Left renal cortex interstitium (tissue), 4 donors: ENCODE results near the gene PBXIP1. TPM values are rescaled to one million over a fixed set of nuclear protein-coding genes. Genes with fewer than 3 reads are reported as not detected.
"Not testable (repeated sequence)": the region's sequence is repeated elsewhere in the genome, so short reads cannot be mapped to it uniquely, and the experiment has no call there.

Experiments used
- DNase-seq, 4 donors: peaks; one replicate each; pipeline ENCODE4 v3.0.0-alpha.2; 2013; ENCODE audit warnings: low read depth in 4 of 4, low spot score in 2 of 4, missing footprints in 1 of 4
- polyA plus RNA-seq, 4 donors: library from polyadenylated mRNA; unstranded; fragments of 120-200 nt; gene quantifications; one replicate each; pipeline ENCODE4 v1.2.1, GENCODE V29; 2013; ENCODE audit not compliant: insufficient read length in 4 of 4

PBXIP1 gene
- polyA plus RNA-seq, 4 donors: 68.3 to 81.2 (median 73.6) TPM

DNA sequence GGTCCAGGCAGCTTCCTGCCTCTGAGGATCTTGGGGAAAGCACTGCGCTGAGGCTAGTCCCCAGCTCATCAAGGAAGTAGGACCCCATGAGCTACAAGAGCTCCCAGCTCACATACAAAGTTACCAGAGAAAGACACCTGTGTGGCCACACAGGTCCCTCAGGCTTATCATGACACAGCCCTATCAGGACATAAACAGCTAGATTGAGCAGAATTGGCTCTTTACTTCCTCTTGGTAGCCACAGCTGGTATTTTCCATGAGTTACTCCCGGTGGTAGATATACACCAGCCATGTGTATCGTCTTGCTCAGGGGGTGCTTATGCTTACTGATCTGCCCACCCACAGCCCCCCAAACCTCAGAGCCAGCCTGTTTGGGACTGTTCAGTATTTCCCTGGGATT lies 38.7 kb upstream of the PBXIP1 start:
- no peak for DNase-seq

DNA sequence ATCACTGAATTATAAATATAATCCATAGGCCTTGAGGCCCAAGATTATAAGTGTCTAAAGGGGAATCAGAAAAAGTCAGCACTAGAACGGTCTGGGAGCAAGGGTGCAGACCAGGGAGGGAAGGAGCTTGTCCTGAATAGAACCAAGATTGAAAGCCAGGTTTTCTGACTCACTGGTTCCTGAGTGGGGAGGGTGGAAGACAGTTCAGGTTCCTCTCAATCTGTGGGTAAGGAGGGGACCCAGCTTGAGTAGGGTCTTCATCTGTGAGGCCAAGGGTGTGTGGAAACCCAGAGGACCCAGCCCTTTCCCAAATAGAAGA lies 38.3 kb upstream of the PBXIP1 start:
- DNase-seq: no peak

DNA sequence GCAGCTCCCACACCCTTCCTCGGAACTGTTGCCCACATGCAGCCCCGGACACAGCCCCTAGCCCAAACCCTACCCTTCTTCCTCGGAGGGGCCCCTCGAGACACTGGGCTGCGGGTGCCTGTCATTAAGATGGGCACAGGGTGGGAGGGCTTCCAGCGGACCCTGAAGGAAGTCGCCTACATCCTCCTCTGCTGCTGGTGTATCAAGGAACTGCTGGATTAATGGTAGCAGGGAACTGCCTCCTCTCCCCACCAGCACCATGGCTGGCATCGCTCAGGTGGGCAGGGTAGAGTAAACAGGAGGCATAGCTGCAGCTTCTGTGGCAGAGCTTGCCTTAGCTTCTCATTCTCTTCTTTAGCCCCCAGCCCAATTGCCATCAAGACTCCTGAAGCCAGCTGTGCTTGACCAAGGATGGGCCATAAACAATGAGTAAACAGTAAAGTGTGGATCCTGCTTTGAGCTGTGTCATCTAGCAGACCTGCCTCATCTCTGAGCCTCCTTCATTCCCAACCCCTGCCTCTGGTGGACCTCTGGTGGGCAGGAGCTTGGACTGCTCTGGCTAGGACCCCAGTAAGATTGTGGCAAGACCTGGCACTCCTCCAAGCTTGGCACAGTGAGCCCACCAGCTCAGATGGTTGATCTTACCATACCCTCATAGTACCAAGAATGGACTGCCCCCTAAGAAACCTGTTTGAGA lies 37.8 kb upstream of the PBXIP1 start, which contains the start of gene LENEP:
Gene LENEP (plus strand): TSS at position 15 of the 697 bp plus-strand sequence. CDS start 22 bp downstream, at position 37.
- DNase-seq: no peak

DNA sequence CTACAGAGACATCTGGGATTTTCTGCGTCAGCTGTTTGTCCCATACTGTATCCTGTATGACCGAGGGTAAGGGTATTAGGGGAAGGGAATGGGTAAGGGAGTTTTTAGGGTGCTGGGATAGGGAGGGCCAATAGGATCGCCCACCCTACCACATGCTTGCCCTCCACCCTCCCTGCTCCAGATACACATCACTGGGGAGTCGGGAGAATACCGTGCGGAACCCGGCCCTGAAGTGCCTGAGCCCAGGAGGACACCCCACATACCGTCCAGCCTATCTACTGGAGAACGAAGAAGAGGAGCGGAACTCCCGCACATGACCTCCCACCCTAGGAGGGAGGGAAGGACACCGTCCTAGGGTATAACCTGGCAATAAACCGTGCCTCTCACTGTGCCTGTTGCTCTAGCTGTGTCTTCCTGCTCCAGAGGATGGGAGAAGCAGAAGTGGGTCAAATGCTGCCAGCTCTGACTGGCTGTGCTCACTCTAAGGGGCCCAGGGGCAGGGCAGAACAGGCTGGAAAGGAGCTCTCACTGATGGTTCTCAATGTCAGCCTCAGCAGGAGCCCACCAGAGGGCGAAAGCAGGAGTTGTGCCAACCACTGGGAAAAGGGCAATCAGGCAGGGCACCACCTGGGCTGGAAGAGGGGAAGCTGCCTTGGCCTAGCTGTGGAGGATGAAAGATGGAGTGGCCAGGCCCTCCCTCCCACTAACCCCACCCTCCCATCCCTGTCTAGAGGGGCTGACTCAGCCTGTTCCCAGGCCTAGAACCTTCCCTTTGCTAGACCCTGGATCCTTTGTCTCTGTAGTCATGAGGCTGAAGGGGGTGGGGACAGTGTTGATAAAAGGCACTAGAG lies 37.0 kb upstream of the PBXIP1 start:
- no peak for DNase-seq

DNA sequence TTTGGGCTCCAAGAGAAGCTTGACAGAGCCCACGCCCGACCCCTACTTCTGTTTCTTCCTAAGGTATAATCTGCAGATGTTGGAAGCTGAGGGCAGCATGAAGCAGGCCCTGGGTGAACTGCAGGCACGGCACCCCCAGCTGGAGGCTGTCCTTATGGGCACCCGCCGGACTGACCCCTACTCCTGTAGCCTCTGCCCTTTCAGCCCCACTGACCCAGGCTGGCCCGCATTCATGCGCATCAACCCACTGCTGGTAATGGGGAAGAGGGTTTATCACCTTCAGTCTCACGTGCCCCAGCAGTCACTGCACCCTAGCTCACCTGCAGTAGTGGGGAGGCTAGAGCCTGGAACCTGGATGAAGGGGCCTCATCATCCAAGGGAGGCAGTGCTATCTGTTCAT lies 34.4 kb upstream of the PBXIP1 start:
- no peak for DNase-seq

DNA sequence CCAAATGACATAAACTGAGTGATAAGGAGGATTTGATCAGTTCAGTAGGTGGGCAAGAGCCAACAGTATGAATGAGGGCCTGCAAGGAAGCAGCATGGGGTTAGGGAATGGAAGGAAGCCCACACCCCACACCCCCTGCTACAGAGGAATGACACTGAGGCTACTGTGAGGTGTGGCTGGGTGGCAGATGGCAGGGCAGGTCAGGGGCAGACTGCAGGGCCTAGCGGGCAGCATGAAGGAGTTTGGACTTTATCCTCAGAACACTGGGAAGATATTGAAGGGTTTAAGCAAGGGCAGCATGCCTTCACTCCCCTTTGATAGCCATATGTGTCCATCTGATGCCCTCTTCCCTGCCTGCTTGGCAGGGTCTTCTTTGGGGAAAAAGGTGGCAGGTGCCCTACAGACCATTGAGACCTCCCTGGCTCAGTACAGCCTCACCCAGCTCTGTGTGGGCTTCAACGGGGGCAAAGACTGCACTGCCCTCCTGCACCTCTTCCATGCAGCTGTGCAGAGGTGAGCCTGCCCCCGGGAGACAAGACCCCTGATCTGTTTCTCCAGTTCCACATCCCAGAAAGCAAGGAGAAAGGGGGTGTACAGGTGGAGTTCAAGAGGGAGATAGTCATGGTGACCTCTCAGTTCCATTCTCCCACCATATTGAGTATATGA lies 33.4 kb upstream of the PBXIP1 start:
- DNase-seq: no peak

DNA sequence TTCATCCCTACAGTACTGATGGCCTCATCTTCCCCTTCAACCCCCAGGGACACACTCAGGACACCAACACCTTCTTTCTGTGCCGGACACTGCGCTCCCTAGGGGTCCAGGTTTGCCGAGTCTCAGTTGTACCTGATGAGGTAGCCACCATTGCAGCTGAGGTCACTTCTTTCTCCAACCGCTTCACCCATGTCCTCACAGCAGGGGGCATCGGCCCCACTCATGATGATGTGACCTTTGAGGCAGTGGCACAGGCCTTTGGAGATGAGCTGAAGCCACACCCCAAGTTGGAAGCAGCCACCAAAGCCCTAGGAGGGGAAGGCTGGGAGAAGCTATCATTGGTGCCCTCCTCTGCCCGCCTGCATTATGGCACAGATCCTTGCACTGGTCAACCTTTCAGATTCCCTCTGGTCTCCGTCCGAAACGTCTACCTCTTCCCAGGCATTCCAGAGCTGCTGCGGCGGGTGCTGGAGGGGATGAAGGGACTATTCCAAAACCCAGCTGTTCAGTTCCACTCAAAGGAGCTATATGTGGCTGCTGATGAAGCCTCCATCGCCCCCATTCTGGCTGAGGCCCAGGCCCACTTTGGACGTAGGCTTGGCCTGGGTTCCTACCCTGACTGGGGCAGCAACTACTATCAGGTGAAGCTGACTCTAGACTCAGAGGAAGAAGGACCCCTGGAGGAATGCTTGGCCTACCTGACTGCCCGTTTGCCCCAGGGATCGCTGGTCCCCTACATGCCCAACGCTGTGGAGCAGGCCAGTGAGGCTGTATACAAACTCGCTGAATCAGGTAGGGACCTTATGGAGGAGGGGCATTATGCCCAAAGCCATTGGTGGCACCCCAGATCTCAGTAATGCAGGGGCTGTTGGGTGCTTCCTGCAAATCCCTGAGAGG lies 32.4 kb upstream of the PBXIP1 start:
- no peak for DNase-seq

DNA sequence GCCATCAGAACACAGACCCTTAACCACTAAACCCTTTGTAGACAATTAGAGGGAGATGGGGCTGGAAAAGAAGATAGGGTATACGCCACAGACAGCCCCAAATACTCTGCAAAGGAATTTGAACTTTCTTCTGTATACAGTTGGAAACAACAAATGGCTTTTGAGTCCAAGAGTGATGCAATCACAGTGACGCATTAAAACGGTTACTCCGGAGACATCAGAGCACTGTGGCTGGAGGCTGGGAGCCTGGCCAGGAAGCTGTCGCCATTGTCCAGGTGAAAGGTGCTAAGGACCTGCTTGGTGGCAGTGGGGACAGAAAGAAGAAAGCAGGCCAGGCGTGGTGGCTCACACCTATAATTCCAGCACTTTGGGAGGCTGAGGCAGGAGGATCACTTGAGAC lies 31.4 kb upstream of the PBXIP1 start:
- DNase-seq: no peak

DNA sequence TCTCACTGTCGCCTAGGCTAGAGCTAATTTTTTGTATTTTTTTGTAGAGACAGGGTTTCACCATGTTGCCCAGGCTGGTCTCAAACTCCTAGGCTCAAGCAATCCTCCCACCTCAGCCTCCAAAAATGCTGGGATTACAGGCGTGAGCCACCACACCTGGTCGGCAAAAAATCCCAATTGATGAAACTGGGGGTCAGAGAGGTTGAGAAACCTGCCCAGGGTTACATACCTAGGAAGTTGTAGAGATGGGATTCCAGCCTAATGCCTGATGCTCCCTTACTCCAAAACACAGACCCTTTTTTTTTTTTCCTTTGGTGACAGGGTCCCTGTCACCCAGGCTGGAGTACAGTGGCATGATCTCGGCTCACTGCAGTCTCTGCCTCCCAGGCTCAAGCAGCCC lies 30.8 kb upstream of the PBXIP1 start:
- DNase-seq: not testable (repeated sequence)

DNA sequence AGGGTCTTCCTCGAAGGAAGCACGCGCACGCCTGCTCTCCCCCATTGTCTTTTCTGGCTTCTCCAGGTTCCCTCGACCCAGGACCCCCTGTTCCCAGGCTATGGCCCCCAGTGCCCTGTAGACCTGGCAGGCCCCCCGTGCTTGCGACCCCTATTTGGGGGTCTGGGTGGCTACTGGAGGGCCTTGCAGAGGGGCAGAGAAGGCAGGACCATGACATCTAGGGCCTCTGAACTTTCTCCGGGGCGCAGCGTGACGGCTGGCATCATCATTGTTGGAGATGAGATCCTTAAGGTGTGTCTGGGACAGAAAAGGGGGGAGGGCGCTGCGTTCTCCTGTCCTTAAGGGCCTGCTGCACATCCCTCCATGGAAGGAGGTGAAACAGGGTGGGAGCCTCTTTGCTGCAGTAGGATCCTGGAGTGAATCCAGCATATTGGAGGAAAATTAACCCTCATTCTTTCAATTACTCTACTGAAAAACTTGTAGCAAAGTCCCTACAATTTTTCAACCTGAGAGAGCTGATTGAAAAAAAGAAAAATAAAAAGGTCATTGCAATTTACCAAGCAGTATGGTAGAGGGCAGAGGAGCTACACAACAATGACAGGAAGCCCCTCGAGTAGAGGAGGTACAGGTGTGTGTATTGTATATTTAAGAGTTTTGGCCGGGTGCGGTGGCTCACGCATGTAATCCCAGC lies 28.0 kb upstream of the PBXIP1 start:
- DNase-seq: no peak

DNA sequence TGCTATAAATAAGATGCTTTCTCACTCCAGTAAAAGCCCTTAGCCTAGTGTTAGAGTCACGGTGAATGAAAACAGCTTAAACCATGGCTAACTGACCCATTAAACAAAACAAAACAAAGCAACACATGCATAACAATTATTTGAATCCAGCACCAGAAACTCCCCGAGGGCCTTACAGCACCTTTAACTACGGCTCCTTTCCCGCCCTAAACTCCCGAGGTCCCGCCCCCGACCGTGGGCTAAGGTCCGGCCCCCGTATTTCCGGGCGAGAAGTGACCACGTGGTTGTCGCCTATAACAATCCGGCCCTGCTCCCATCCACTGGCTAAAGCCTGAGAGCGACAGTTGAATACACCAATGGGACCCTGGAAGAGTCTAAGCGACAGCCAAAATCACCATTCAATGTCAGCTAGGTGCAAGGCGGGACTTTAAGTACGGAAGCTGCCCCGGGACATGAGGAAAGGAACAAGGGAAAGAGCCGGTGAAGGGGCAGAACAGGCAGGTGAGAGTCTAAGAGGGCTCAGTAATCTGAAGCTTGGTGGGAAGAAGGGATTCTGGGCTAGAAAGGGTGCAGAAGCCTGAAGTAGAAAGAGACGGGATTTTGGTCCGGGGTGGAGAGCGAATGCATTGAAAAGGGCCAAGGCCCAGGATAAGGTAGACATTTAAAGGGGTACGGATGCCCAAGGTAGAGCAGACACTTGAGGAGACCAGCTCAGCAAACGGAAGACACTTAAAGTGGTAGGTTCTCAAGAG lies 27.2 kb upstream of the PBXIP1 start, which contains the start of gene FLAD1:
Gene FLAD1 (plus strand): TSS at position 448 of the 752 bp plus-strand sequence. CDS start 351 bp downstream, outside the sequence.
- peak; percentile 98 to 100 (median 100) for DNase-seq

DNA sequence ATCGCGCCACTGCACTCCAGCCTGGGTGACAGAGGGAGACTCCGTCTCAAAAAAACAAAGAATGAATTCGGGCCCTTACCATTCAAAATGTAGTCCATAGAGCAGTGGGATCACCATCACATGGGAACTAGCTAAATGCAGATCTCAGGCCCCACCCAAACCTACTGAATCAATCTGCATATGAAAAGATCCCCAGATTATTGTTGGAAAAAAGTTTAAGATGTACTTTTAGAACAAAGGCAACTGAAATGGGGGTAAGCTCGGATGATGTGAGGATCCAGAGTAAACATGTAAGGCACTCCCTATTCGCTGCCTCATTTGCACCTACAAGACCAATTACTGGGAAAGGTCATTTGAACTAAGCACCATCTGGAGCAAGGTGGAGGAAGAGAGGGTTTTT lies 26.4 kb upstream of the PBXIP1 start:
- no peak for DNase-seq

DNA sequence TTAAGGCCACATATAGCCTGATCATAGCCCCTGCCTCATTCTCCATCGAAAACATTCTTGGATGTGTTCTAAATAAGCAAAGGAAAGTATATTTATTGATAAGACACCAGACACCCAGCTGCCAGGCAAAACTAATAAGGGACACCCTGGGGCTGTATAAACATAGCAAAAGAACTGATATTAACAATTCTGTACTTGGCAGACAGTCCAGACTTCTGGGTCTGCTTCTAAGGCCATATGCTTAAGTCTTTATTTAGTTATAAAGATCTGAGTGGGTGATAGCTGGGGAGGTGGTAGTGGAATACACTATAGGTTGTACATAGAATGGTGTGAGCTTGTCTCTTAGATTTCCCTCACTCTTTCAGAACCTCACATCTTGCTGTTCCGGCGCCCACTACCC lies 22.5 kb upstream of the PBXIP1 start:
- DNase-seq: no peak

DNA sequence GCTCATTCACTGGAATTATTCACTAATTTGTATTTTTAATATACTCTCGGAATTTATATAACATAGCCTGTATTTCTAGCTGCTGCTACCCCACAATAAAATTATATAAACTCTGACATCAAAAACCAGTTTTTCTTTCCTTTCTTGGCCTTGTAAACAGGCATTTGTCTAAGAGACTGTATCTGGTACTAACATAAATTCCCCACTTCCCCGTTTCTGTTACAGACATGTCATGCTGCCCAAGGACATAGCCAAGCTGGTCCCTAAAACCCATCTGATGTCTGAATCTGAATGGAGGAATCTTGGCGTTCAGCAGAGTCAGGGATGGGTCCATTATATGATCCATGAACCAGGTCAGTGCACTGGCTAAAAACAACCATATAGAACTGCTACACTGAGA lies 21.9 kb upstream of the PBXIP1 start:
- DNase-seq: not testable (repeated sequence)

DNA sequence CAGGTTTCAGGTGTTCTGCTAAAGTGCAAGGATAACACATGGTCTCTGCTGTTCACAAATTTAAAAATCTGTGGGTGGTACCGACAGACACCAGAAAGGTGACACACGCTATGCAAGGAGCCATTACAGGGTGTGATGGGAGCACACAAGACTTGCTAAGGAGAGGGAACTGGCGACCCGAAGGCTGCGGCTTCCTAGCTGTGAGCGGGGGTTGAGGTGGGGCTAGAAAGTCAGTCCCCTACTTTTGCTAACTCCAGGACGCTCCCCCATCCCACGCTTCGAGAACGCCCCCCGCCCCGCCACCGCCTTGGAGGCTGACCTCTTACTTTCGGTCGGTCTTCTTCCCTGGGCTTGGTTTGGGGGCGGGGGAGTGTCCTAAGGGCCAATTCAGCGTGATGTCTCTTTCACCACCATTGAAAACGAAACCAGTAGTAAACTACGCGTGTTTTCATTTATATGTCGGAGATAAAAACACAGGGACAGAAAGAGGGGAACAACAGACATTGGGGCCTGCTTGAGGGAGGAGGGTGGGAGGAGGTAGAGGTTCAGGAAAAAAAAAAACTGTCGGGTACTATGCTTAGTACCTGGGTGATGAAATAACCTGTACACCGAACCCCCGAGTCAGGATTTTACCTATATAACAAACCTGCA lies 19.6 kb upstream of the PBXIP1 start:
- no peak for DNase-seq

DNA sequence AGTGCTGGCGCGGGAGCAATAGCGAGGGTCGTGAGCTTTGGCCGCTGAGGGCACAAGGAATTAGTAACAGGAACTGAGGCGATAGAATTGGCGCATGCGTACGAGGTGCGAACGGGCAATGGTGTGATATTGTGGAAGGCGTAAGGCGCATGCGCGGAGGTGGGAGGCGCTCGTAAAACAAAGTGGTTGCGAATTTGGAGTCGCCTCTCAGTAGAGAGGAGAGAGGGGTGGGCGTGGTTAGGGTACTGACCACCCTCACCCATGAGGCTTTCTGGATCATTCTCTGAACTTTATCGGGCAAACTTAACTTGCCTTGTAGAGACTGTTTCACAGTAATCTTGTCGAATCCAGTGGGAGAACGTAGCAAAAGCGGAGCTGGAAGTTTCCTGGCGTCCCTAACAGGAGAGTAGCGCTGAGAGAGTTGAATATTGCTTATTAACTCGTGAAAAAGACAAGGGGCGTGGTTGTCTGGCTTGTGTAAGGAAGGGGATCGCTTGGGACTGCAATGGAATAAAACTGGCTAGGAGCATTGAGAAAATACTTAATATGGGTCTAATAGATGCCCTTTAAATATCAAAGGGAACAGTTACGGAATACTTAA lies 19.0 kb upstream of the PBXIP1 start:
- DNase-seq: peak; percentile 96 to 99 (median 98)

DNA sequence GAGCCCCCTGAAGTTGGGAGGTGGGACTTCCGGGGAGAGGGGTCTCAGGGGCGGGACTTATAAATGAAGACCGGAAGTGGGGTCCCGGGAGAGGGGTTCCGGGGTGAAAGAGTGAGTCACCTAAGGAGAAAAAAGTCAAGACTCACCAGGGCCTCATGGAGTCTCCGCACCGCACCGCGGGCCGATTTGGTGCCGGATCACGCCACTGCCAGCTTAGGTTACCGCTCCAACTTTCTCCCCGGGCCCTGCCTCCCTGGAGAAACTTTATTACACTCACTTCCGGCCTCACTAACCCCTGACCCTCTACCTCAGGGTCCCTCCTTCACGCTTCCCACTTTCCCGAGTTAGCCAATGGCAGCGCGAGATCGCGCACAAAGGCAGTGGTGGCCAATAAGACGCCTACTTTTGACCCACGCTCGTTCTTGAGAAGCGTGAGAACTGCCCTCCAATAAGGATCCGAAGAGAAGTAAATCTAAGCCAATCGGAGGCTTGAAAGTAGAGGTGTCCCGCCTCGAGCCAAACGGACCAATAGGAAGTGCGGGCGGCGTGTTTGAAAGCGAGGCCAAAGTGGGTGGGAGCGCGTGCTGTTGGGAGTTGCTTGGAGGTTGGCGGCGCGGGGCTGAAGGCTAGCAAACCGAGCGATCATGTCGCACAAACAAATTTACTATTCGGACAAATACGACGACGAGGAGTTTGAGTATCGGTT lies 18.4 kb upstream of the PBXIP1 start, which contains the start of gene CKS1B:
Gene CKS1B (plus strand): TSS at position 580 of the 706 bp plus-strand sequence. CDS start 65 bp downstream, at position 645.
- peak; percentile 97 to 100 (median 100) for DNase-seq
